GM12891 (cell line): ENCODE measurements around the gene TM4SF1.

Source experiments
- PAX5 ChIP-seq: IDR thresholded peaks from 2 replicates; pipeline ENCODE4 v1.6.1; 2011; ENCODE audit warnings: low read length, moderate library complexity, mild to moderate bottlenecking; ENCODE audit not compliant: insufficient read depth, severe bottlenecking
- POLR2A ChIP-seq: IDR thresholded peaks from 2 replicates; pipeline ENCODE4 v1.6.1; 2011; ENCODE audit warnings: low read depth, low read length, control low read depth
- POLR2AphosphoS5 ChIP-seq: IDR thresholded peaks from 2 replicates; pipeline ENCODE4 v1.6.1; 2011; ENCODE audit warnings: low read depth, low read length, control low read depth
- TAF1 ChIP-seq: IDR thresholded peaks from 2 replicates; pipeline ENCODE4 v1.6.1; 2011; ENCODE audit warnings: low read depth, low read length, control low read depth

DNA sequence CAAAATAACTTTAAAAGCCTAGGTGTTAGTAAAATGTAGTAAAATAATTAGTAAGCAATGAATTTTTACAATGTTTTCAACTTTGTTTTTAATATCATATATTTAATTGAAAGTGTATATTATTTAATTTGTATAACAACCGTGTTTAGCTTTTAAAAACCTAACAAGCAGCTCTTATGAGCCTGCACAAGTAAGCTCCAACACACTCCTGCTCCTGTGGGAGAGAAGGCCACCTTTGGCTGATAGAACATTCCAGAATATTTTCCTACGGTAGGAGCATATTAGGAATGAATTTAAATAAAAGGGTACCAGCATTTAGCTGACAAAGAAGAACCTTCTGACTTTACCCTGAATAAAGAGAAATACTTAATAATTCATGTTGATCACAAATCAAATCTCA, 40.3 kb upstream of the TM4SF1 start:
- TF ChIP-seq POLR2AphosphoS5 (no peak), POLR2A (no peak), PAX5 (no peak), TAF1 (no peak)
